Coronary artery (tissue), 2 donors: ENCODE results near the gene ANKRD37.

Experiments used
- DNase-seq: peaks from one replicate; pipeline ENCODE4 v3.0.0-alpha.2; 2017; ENCODE audit warnings: low spot score
- H3K27ac ChIP-seq, 2 donors: fragments of 200-600 bp; sonication (generic); one replicate each; pipeline ENCODE4 v1.5.1; 2016 to 2019
- H3K4me3 ChIP-seq: fragments of 200-600 bp; sonication (generic); 2 replicates; pipeline ENCODE4 v1.5.1; 2016; ENCODE audit warnings: mild to moderate bottlenecking, moderate library complexity
- CTCF ChIP-seq: fragments of 200-600 bp; sonication (generic); IDR thresholded peaks from one replicate; pipeline ENCODE4 v1.5.1; 2019; ENCODE audit warnings: antibody characterized with exemption

The ANKRD37 gene

GRCh38 chr4:185364886-185365285, 31.8 kb upstream of the ANKRD37 start:
- Histone ChIP-seq H3K27ac (no peak overlapping the region), H3K4me3 (no peak overlapping the region)
- no peak for TF ChIP-seq CTCF
- DNase-seq, result no peak

- no peak for DNase-seq
- no peak overlapping the region for H3K27ac ChIP-seq
- no peak for TF ChIP-seq CTCF
- no peak overlapping the region for H3K4me3 ChIP-seq
These were observed 26.9 kb upstream of the ANKRD37 start for GRCh38 chr4:185369731-185370130.

GRCh38 chr4:185370268-185370949, 26.2 kb upstream of the ANKRD37 start:
- no peak for TF ChIP-seq CTCF
- H3K4me3 ChIP-seq, result no peak overlapping the region
- DNase-seq, result no peak
- no peak overlapping the region for H3K27ac ChIP-seq

GRCh38 chr4:185371702-185372101, 24.9 kb upstream of the ANKRD37 start:
- DNase-seq, result no peak
- H3K27ac ChIP-seq, result no peak overlapping the region

GRCh38 chr4:185374027-185374426, 22.6 kb upstream of the ANKRD37 start:
- Histone ChIP-seq H3K4me3 (no peak overlapping the region), H3K27ac (no peak overlapping the region)
- no peak for TF ChIP-seq CTCF
- DNase-seq, result no peak

More at GRCh38 chr4:185371702-185372101, 24.9 kb upstream of the ANKRD37 start:
- no peak overlapping the region for H3K4me3 ChIP-seq
- no peak for TF ChIP-seq CTCF

GRCh38 chr4:185374573-185374972, 22.1 kb upstream of the ANKRD37 start:
- no peak for DNase-seq
- H3K4me3 ChIP-seq, result no peak overlapping the region
- H3K27ac ChIP-seq, result no peak overlapping the region
- no peak for TF ChIP-seq CTCF

GRCh38 chr4:185378264-185378663, 18.4 kb upstream of the ANKRD37 start:
- DNase-seq, result no peak
- H3K27ac ChIP-seq, result no peak overlapping the region
- no peak overlapping the region for H3K4me3 ChIP-seq
- no peak for TF ChIP-seq CTCF
